ENCODE data around the gene TEX52. TPM values are rescaled to one million over a fixed set of nuclear protein-coding genes. Genes with fewer than 3 reads are reported as not detected.

Gene TEX52
- total RNA-seq, 1 donor from 2014 or later: not detected

- no peak for DNase-seq (ENCODE audit: low spot score, unreplicated experiment)
- no peak overlapping the region for H3K4me3 Mint-ChIP-seq (ENCODE audit: low read depth)
Observed at GRCh38 chr12:2856051-2856450, 788 bp downstream of the TEX52 start.

DNA sequence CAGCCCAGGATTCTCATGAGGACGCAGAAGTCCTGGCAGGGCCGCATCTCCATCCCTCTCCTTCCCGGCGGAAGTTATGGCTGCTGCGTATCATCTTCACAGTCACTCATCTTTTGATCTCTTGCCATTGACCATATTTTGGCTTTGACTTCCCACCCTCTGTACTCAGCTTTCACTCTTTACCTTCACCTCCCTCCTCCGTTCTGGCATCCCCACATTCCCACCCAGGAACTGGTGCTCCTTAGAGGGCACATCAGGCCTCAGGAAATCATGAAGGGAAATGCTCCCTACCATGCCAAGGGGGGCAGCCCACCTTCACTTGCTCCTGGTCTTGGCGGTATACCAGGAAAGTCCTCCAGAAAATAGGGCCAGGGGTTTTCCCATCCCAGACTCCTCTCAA is 1.3 kb downstream of the TEX52 start:
- TF ChIP-seq, protein P1, sequence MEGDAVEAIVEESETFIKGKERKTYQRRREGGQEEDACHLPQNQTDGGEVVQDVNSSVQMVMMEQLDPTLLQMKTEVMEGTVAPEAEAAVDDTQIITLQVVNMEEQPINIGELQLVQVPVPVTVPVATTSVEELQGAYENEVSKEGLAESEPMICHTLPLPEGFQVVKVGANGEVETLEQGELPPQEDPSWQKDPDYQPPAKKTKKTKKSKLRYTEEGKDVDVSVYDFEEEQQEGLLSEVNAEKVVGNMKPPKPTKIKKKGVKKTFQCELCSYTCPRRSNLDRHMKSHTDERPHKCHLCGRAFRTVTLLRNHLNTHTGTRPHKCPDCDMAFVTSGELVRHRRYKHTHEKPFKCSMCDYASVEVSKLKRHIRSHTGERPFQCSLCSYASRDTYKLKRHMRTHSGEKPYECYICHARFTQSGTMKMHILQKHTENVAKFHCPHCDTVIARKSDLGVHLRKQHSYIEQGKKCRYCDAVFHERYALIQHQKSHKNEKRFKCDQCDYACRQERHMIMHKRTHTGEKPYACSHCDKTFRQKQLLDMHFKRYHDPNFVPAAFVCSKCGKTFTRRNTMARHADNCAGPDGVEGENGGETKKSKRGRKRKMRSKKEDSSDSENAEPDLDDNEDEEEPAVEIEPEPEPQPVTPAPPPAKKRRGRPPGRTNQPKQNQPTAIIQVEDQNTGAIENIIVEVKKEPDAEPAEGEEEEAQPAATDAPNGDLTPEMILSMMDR (IDR thresholded peaks at IDR 0.05; ENCODE audit: unreplicated experiment): no peak
- no peak overlapping the region for H3K4me3 Mint-ChIP-seq (ENCODE audit: low read depth)
- no peaks in the 10 kb centered on the region for H3K9me3 Mint-ChIP-seq (ENCODE audit: low read depth)

More at GRCh38 chr12:2856051-2856450, 788 bp downstream of the TEX52 start:
- Mint-ChIP-seq H3K27ac (no peak overlapping the region), H3K9me3 (ENCODE audit: low read depth) (no peaks in the 10 kb centered on the region), H3K36me3 (ENCODE audit: insufficient read depth) (peaks cover 7% of the 10 kb centered on the region), H3K4me1 (ENCODE audit: low read depth) (peaks cover 15% of the 10 kb centered on the region), H3K27me3 (peaks cover 13% of the 10 kb centered on the region)
- TF ChIP-seq, protein P1 (IDR thresholded peaks at IDR 0.05; ENCODE audit: unreplicated experiment): no peak

DNA sequence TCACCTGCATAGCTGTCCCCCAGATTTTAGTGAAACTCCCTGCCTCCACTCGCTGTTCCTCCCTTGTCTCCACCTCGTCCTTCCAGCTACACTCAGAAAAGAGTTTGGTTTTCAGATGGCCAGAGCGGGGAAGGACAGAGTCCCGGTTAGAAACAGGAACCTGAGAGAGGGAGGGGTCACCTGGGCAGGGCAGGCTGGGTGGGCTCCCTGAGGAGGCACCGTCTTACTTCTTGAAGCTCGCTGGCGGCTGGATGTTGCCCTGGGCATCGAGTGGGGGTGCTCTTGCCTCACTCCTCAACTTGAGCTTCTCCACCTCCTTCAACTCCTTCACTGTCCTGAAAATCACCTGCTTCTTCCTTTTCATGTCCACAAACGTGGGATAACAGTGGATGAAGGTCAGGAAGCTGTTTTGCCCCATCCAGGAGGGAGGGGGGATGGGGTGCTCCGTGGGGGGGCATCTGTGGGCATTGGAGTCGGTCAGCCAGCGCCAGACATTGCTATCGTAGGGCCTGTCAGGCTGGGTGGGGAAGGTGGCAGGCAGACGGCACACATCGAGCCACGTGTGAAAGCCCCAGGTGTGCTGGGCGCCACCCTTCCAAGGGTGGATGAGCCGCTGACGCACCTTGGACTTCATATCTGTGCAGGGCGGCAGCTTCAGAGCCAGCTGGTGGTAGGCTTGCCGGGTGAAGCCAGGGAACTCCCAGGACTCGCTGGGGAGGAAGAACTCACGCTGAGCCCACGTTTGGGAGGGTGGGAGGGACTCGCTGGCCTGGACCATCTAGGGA is 2.0 kb downstream of the TEX52 start:
- TF ChIP-seq, protein P1 (IDR thresholded peaks at IDR 0.05; ENCODE audit: unreplicated experiment): no peak
- Mint-ChIP-seq H3K27ac (no peak overlapping the region), H3K9me3 (ENCODE audit: low read depth) (no peaks in the 10 kb centered on the region), H3K36me3 (ENCODE audit: insufficient read depth) (peaks cover 2% of the 10 kb centered on the region), H3K4me1 (ENCODE audit: low read depth) (peaks cover 15% of the 10 kb centered on the region), H3K4me3 (ENCODE audit: low read depth) (no peak overlapping the region), H3K27me3 (peaks cover 13% of the 10 kb centered on the region)
- DNase-seq (ENCODE audit: low spot score, unreplicated experiment): no peak

More for the DNA sequence above, 1.3 kb downstream of the TEX52 start:
- Mint-ChIP-seq H3K27me3 (peaks cover 13% of the 10 kb centered on the region), H3K36me3 (ENCODE audit: insufficient read depth) (peaks cover 6% of the 10 kb centered on the region), H3K4me1 (ENCODE audit: low read depth) (peaks cover 15% of the 10 kb centered on the region), H3K27ac (no peak overlapping the region)
- DNase-seq (ENCODE audit: low spot score, unreplicated experiment): no peak

- H3K4me1 Mint-ChIP-seq (ENCODE audit: low read depth): peaks cover 18% of the 10 kb centered on the region
- peak overlapping the region; percentile 12 for H3K27ac Mint-ChIP-seq
- TF ChIP-seq, protein P1 (IDR thresholded peaks at IDR 0.05; ENCODE audit: unreplicated experiment): peak; percentile 98
- no peaks in the 10 kb centered on the region for H3K9me3 Mint-ChIP-seq (ENCODE audit: low read depth)
- peaks cover 13% of the 10 kb centered on the region for H3K27me3 Mint-ChIP-seq
- peak; percentile 93 for DNase-seq (ENCODE audit: low spot score, unreplicated experiment)
- no peak overlapping the region for H3K4me3 Mint-ChIP-seq (ENCODE audit: low read depth)
- H3K36me3 Mint-ChIP-seq (ENCODE audit: insufficient read depth): peaks cover under 1% of the 10 kb centered on the region
Observed at GRCh38 chr12:2853626-2854025, 3.2 kb downstream of the TEX52 start.

GRCh38 chr12:2851931-2852330 is 4.9 kb downstream of the TEX52 start:
- no peaks in the 10 kb centered on the region for H3K9me3 Mint-ChIP-seq (ENCODE audit: low read depth)
- H3K36me3 Mint-ChIP-seq (ENCODE audit: insufficient read depth): no peaks in the 10 kb centered on the region
- TF ChIP-seq, protein P1 (IDR thresholded peaks at IDR 0.05; ENCODE audit: unreplicated experiment): no peak
- no peak overlapping the region for H3K27ac Mint-ChIP-seq
- peaks cover 12% of the 10 kb centered on the region for H3K4me1 Mint-ChIP-seq (ENCODE audit: low read depth)
- peaks cover 16% of the 10 kb centered on the region for H3K27me3 Mint-ChIP-seq
- no peak for DNase-seq (ENCODE audit: low spot score, unreplicated experiment)
- no peak overlapping the region for H3K4me3 Mint-ChIP-seq (ENCODE audit: low read depth)

Data from progenitor cell of endocrine pancreas (in vitro differentiated cells).